Sigmoid colon (tissue), 4 donors: ENCODE results near the gene MIA3.

Experiments
- EP300 ChIP-seq, 4 donors: sonication (generic); formaldehyde crosslinking; IDR thresholded peaks; one replicate each; pipeline ENCODE4 v1.6.1; 2017; ENCODE audit warnings: antibody characterized with exemption in 4 of 4
- TF ChIP-seq, protein P1 (sequence below), 4 experiments: fragments of 450-650 bp in 3 of 4; fragments of 200-600 bp in 1 of 4; IDR thresholded peaks; one replicate each; pipeline ENCODE4 v1.5.1; 2016 to 2019; ENCODE audit warnings: antibody characterized with exemption in 4 of 4, mild to moderate bottlenecking in 3 of 4, moderate library complexity in 2 of 4

GRCh38 chr1:222601257-222601656, 16.6 kb upstream of the MIA3 start:
- no peak for TF ChIP-seq EP300 (IDR thresholded peaks at IDR 0.05)
- TF ChIP-seq, protein P1, sequence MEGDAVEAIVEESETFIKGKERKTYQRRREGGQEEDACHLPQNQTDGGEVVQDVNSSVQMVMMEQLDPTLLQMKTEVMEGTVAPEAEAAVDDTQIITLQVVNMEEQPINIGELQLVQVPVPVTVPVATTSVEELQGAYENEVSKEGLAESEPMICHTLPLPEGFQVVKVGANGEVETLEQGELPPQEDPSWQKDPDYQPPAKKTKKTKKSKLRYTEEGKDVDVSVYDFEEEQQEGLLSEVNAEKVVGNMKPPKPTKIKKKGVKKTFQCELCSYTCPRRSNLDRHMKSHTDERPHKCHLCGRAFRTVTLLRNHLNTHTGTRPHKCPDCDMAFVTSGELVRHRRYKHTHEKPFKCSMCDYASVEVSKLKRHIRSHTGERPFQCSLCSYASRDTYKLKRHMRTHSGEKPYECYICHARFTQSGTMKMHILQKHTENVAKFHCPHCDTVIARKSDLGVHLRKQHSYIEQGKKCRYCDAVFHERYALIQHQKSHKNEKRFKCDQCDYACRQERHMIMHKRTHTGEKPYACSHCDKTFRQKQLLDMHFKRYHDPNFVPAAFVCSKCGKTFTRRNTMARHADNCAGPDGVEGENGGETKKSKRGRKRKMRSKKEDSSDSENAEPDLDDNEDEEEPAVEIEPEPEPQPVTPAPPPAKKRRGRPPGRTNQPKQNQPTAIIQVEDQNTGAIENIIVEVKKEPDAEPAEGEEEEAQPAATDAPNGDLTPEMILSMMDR (IDR thresholded peaks at IDR 0.05), result no peak
